AG09319 (cell line): ENCODE results near the gene WDR54.
A peak's percentile ranks its signal among the peaks of the same experiment; 100 is the strongest.
"Not testable (repeated sequence)": the region's sequence is repeated elsewhere in the genome, so short reads cannot be mapped to it uniquely, and the experiment has no call there.

ENCODE experiments used
- DNase-seq: peaks from one replicate; pipeline ENCODE4 v3.0.0-alpha.2; 2010; ENCODE audit warnings: low read depth; ENCODE audit errors: extremely low read depth
- TF ChIP-seq, protein P1 (sequence below): IDR thresholded peaks from 2 replicates; pipeline ENCODE4 v1.5.1; 2011; ENCODE audit warnings: low read depth, mild to moderate bottlenecking, inconsistent platforms, low read length, moderate library complexity

The WDR54 gene

DNA sequence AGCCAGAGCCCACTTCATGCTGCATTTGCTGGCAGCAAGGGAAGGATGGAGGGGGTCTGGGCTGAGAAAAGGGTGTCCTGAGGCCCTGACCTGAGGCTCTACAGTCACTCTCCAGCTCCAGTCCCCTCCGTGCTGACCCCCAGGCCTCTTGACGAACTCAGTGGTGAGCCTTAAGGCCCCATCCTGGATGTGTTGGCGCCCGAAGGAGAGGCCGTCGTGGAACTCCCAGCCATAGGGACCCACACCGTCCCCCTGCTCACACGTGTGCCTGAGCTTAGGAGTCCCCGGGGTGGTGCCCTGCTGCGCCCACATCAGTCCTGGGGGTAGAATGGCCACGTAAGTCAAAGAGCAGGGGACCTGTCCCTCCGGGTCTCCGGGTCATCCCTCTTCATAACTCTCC is 42.9 kb downstream of the WDR54 start:
- TF ChIP-seq, protein P1, sequence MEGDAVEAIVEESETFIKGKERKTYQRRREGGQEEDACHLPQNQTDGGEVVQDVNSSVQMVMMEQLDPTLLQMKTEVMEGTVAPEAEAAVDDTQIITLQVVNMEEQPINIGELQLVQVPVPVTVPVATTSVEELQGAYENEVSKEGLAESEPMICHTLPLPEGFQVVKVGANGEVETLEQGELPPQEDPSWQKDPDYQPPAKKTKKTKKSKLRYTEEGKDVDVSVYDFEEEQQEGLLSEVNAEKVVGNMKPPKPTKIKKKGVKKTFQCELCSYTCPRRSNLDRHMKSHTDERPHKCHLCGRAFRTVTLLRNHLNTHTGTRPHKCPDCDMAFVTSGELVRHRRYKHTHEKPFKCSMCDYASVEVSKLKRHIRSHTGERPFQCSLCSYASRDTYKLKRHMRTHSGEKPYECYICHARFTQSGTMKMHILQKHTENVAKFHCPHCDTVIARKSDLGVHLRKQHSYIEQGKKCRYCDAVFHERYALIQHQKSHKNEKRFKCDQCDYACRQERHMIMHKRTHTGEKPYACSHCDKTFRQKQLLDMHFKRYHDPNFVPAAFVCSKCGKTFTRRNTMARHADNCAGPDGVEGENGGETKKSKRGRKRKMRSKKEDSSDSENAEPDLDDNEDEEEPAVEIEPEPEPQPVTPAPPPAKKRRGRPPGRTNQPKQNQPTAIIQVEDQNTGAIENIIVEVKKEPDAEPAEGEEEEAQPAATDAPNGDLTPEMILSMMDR = no peak
- DNase-seq = no peak

DNA sequence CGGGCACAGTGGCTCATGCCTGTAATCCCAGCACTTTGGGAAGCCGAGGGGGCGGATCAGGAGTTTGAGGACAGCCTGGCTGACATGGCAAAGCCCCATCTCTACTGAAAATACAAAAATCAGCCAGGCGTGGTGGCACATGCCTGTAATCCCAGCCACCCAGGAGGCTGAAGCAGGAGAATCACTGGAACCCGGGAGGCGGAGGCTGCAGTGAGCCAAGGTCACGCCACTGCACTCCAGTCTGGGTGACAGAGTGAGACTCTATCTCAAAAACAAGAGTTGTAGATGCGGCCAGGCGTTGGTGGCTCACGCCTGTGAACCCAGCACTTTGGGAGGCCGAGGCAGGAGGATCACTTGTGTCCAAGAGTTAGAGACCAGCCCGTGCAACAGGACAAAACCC is 49.2 kb downstream of the WDR54 start:
- not testable (repeated sequence) for DNase-seq

DNA sequence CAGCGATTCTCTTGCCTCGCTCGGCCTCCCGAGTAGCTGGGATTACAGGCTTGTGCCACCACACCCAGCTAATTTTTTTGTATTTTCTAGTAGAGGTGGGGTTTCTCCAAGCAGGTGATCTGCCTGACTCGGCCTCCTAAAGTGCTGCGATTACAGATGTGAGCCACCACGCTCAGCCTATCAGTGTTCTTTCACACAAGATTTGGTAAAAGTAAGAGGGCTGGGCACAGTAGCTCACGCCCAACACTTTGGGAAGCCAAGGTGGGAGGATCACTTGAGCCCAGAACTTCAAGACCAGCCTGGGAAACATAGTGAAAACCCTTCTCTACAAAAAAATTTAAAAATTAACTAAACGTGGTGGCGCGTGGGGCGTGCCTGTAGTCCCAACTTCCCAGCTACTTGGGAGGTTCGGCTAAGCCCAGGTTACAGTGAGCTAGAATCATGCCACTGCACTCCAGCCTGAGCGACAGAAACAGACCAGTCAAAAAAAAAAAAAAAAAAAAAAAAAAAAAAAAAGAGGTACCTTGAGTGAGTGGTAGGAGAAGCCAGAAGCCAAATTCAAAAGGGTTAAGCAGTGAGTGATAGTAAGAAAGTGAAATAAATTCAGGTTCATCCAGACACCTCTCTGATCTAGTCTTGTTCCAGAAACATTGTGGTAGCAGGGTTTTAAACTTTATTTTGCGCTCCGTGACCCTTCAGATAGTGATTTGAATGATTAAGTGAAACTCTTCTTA is 50.0 kb downstream of the WDR54 start:
- TF ChIP-seq, protein P1 = no peak
- DNase-seq = no peak

DNA sequence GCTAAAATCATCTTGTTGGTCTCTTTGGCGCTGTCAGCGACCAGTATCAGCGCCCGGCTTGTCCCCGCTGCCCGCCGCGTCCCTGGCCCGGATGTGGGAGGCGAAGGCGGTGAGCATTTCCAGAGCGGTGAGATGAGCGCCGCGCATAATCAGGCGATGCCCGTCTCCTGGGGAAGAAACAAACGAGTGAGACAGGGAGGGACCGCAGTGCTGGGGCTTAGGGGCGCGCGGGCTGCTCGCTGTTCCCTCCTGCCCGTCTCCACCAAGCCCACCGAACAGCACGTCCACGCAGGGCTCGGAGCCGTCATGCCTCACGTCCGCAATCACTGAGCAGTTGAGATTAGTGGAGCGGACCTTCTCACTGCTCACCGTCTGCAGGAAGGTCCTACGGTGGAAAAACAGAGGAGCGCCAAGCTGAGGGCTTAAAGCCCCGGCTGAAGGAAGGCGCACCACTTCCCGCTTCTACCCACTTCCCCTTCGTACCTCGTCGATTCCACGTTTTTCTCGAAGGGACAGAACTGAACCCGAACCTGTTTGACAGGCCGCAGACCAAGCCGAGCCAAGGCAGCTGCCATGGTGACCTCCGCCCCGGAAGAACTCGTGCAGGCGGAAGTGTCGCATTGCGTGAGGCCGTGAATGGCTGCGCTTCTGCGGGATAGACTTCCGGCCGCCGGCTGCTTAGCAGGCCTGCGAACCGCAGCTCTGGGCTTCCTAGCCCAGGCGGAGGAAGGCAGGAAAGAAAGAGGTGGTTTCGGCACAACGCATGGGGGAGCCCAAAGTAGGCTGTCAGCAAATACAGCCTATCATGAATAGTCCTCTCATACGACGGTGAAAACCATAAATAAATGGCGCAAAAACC is 50.8 kb downstream of the WDR54 start, which contains the start of gene MRPL53:
TSS of gene MRPL53 (minus strand) at position 595 of the 859 bp plus-strand sequence. CDS start at position 575, 20 bp downstream.
- TF ChIP-seq, protein P1 = no peak
- DNase-seq = peak; percentile 75

DNA sequence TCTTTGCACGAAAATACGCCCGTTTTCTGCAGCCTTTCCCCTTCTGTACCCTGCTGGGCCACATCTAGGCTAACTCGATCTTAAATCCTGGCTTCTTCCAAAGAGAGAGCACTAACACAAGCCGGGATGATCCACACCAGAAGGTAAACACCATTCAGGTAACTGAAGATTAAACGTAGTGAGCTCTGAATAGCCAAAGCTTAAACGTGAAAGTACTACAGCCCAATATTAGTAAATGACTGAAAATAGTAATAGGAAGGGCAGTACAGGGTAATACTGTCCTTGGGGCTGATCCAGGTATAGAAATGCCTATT is 51.4 kb downstream of the WDR54 start:
- TF ChIP-seq, protein P1 = no peak
- DNase-seq = no peak

DNA sequence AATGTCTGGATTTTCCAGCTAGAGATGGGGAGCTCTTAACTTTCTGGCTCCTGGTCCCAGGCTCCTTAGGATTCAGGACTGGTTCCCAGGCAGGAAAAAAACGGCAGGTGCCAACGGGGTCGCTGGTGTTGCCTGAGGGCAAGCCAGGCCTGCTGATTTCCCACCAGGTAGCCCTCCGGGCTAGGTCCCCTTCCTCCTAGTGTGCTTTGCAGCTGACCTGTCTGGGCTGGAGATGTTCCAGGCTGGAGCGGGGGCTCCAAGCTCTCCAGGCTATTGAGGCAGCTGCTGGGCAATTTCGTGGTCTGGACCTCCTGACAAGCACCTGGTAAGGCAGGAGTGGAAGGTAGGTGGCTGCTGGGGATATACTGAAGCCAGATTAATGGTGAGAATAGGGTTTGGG is 53.0 kb downstream of the WDR54 start:
- TF ChIP-seq, protein P1 = no peak

DNA sequence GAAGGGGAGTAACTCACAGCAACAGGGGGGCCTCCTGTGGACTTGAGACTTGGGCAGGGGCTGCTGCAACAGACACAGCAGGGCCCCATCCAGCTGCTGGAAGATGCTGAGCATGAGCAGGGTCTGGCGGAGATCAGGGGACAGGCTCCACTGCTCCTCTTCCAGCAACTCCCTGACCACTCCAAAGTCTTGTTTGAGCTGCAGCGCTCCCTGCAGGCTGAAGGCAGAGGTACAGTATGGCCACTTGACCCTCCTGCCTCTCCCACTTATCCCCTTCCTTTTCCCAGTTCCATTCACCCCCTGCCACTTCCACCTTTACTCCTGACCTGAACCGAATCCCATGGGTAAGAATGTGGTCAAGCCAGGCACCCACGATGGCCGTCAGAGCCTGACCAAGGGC is 53.4 kb downstream of the WDR54 start:
- TF ChIP-seq, protein P1 = no peak; the same call in 1 of the 2 replicates
- DNase-seq = no peak

More for the DNA sequence above, 53.0 kb downstream of the WDR54 start:
- DNase-seq = no peak
